Measurements from ENCODE around the gene ENO2. TPM values are rescaled to one million over a fixed set of nuclear protein-coding genes. Genes with fewer than 3 reads are reported as not detected.
A peak's percentile ranks its signal among the peaks of the same experiment; 100 is the strongest.
"Not testable (repeated sequence)": the region's sequence is repeated elsewhere in the genome, so short reads cannot be mapped to it uniquely, and the experiment has no call there.

The ENO2 gene
- total RNA-seq, 5 donors from 2014 or later (not counting 1 experiment from before 2014, with no cell fraction given): 87.2 to 176 (median 148) TPM

DNA sequence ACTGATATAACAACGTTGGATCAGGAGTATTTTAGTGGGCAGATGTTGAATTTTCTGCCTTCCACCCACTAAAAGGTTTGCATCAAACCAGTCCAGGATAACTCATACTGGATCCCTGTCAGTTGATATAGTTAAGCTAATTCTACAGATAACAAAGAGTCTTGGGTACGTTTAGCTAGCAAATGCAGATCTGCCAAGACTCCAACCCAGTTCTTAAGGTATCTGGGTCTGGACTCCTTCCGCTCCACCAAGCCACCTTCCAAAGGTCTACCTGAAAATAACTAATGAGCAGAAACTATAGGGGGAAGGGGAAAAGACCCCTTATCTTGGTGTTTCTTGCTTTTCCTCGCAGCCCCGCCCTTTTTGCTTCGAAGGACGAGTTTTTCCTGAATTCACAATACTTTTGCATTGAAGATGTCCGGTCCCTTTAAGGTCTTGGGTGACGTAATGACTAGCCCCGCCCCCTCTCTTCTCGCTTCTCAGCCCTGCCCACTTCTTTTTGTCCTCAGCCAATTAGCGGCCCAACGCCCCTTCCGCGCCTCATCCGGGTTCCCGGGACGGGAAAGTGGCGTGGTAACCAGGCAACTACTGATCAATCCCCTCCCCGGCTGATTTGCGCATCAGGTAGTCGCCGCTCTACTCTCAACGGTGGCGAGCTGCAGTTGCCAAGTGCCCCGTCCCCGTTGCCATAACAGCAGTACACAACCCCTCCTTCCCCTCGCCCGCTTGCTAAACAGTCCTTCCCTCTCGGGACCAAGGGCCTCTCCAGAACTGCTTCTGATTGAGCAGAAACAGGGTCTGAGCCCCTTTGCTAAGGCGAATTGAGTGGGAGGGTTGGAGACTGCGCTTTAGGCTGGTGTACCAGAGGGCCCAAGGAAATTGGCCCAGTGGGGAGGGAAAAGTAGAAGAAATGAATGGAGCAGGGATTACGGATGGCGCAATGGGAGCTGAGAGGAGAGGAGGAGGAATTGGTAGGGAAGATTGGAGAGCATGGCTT is 9.8 kb upstream of the ENO2 start, which contains the start of gene LRRC23:
TSS of gene LRRC23 (plus strand) at position 543 of the 997 bp plus-strand sequence. CDS start 812 bp downstream, outside the sequence.
- peak; percentile 97 to 98 (median 98) for ATAC-seq (replicated peaks in 1 of 4)

DNA sequence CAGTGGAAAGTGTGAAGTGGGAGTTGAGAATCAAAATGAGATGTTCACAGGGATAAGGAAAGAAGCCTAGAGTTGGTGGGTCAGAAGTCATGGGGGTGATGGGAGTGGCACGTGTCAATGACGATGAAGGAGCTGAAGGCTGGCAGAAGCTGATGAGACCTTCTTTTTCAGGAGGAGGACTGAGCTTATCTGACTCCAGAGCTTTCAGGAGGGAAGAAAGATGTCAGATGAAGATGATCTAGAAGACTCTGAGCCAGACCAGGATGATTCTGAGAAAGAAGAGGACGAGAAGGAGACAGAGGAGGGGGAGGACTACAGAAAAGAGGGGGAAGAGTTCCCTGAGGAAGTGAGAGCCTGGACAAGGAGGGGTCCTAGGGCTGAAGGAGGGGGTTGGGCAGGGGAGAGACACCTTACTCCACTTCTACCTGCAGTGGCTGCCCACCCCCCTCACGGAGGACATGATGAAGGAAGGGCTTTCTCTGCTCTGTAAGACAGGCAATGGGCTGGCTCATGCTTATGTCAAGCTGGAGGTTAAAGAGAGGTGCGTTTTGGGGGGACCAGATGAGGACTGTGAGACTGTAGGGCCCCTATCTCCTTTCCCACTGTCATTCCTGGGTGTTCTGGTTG is 8.9 kb upstream of the ENO2 start:
- Histone ChIP-seq H3K9me3 (no peaks in the 10 kb centered on the region), H3K27ac (ENCODE audit: low read length) (peak overlapping the region; percentile 93), H3K4me1 (ENCODE audit: control insufficient read depth in 1 of 2, extremely low read depth in 1 of 2, insufficient read depth in 2 of 2, low read length in 2 of 2) (peaks cover 8 to 15% of the 10 kb centered on the region in 2 experiments), H3K27me3 (replicated peaks in 1 of 2; ENCODE audit: control insufficient read depth in 2 of 2, extremely low read depth in 1 of 2, insufficient read depth in 2 of 2, low read length in 1 of 2) (no peaks in the 10 kb centered on the region), H3K36me3 (ENCODE audit: control insufficient read depth in 2 of 2, extremely low read depth in 1 of 2, insufficient read depth in 1 of 2, low read length in 1 of 2) (no peaks in the 10 kb centered on the region), H3K4me3 (ENCODE audit: control insufficient read depth in 1 of 2, extremely low read depth in 1 of 2, low read length in 1 of 2) (peak overlapping the region; percentile 68 to 83)
- DNase-seq (no peak), ATAC-seq (replicated peaks in 1 of 4) (no peak)
- no peaks in the 10 kb centered on the region for H3K27me3 Mint-ChIP-seq
- CTCF ChIA-PET: interaction anchor here (0.6 to 1.9 kb wide), 8 partner anchors 11 to 241 kb away, joined by 3 to 11 read pairs (median 4); partner anchors contain the start of gene SPSB2 (in 1 of the 2)
- no peaks in the 10 kb centered on the region for H3K36me3 Mint-ChIP-seq
- H3K4me3 Mint-ChIP-seq: no peak overlapping the region
- H3K4me1 Mint-ChIP-seq: peaks cover 0 to 2% (median 0%) of the 10 kb centered on the region in 3 donors
- POLR2A ChIA-PET: interaction anchor here (0.6 to 1.7 kb wide), 7 partner anchors 8 to 53 kb away, joined by 3 to 12 read pairs (median 4); partner anchors contain the start of genes C12orf57 (in 1 of the 2), RNU7-1 (in 1 of the 2), SPSB2 (in 1 of the 2) and USP5 (in 1 of the 2)
- WGBS (ENCODE audit: insufficient coverage): 100% methylated on average over 2 of the region's 5 CpGs
- H3K27ac Mint-ChIP-seq: no peak overlapping the region
- no peaks in the 10 kb centered on the region for H3K9me3 Mint-ChIP-seq

More for the DNA sequence above, 9.8 kb upstream of the ENO2 start, which contains the start of gene LRRC23:
- Histone ChIP-seq H3K27me3 (replicated peaks in 1 of 2; ENCODE audit: control insufficient read depth in 2 of 2, extremely low read depth in 1 of 2, insufficient read depth in 2 of 2, low read length in 1 of 2) (no peaks in the 10 kb centered on the region), H3K9me3 (no peaks in the 10 kb centered on the region), H3K4me1 (ENCODE audit: control insufficient read depth in 1 of 2, extremely low read depth in 1 of 2, insufficient read depth in 2 of 2, low read length in 2 of 2) (peaks cover 8 to 15% of the 10 kb centered on the region in 2 experiments), H3K27ac (ENCODE audit: low read length) (peak within 1 kb of the TSS; percentile 93), H3K36me3 (ENCODE audit: control insufficient read depth in 2 of 2, extremely low read depth in 1 of 2, insufficient read depth in 1 of 2, low read length in 1 of 2) (no peaks in the 10 kb centered on the region), H3K4me3 (ENCODE audit: control insufficient read depth in 1 of 2, extremely low read depth in 1 of 2, low read length in 1 of 2) (peak within 1 kb of the TSS; percentile 68 to 83)
- no peaks in the 10 kb centered on the region for H3K27me3 Mint-ChIP-seq
- no peak within 1 kb of the TSS for H3K27ac Mint-ChIP-seq
- H3K36me3 Mint-ChIP-seq: no peaks in the 10 kb centered on the region
- peaks cover 4 to 5% (median 4%) of the 10 kb centered on the region in 3 donors for H3K4me1 Mint-ChIP-seq
- POLR2A ChIA-PET: interaction anchor here (0.5 to 1.5 kb wide), 7 partner anchors 9 to 52 kb away, joined by 3 to 12 read pairs (median 4); partner anchors contain the start of genes C12orf57 (in 1 of the 2), RNU7-1 (in 1 of the 2) and USP5 (in 1 of the 2)
- H3K9me3 Mint-ChIP-seq: no peaks in the 10 kb centered on the region
- no peak within 1 kb of the TSS for H3K4me3 Mint-ChIP-seq
- peak; percentile 87 to 99 (median 96) for DNase-seq
- CTCF ChIA-PET: interaction anchor here (0.5 to 1.9 kb wide), 9 partner anchors 13 to 240 kb away, joined by 3 to 11 read pairs (median 4); partner anchors contain the start of gene SPSB2 (in 1 of the 2)
- WGBS (ENCODE audit: insufficient coverage): 5% methylated on average over 27 of the region's 34 CpGs

DNA sequence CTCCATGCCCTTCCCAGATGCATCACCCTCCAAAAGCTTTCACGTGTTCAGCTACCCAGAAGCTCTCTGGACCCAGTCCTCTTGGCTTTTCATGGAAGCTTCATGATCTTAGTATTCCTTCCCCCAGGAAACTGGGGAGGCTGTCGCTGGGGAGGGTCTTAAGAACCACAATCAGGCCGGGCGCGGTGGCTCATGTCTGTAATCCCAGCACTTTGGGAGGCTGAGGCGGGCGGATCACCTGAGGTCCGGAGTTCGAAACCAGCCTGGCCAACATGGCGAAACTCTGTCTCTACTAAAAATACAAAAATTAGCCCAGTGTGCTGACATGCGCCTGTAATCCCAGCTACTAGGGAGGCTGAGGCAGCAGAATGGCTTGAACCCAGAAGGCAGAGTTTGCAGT is 6.2 kb upstream of the ENO2 start:
- H3K36me3 Mint-ChIP-seq; H3K27me3 Mint-ChIP-seq; H3K4me3 Mint-ChIP-seq; H3K9me3 ChIP-seq; H3K27ac ChIP-seq (ENCODE audit: low read length); H3K27me3 ChIP-seq (replicated peaks in 1 of 2; ENCODE audit: control insufficient read depth in 2 of 2, extremely low read depth in 1 of 2, insufficient read depth in 2 of 2, low read length in 1 of 2); H3K27ac Mint-ChIP-seq; DNase-seq; H3K4me3 ChIP-seq (ENCODE audit: control insufficient read depth in 1 of 2, extremely low read depth in 1 of 2, low read length in 1 of 2); ATAC-seq (replicated peaks in 1 of 4); H3K4me1 Mint-ChIP-seq; CTCF ChIA-PET; H3K9me3 Mint-ChIP-seq; H3K36me3 ChIP-seq (ENCODE audit: control insufficient read depth in 2 of 2, extremely low read depth in 1 of 2, insufficient read depth in 1 of 2, low read length in 1 of 2): not testable (repeated sequence)
- peaks cover 8 to 20% of the 10 kb centered on the region in 2 experiments for H3K4me1 ChIP-seq (ENCODE audit: control insufficient read depth in 1 of 2, extremely low read depth in 1 of 2, insufficient read depth in 2 of 2, low read length in 2 of 2)
- POLR2A ChIA-PET: interaction anchor here (0.6 to 1.5 kb wide), 2 partner anchors 30 to 222 kb away, joined by 3 to 8 read pairs; no protein-coding TSS in a partner anchor
- 89% methylated on average over 4 of the region's 11 CpGs for WGBS (ENCODE audit: insufficient coverage)

DNA sequence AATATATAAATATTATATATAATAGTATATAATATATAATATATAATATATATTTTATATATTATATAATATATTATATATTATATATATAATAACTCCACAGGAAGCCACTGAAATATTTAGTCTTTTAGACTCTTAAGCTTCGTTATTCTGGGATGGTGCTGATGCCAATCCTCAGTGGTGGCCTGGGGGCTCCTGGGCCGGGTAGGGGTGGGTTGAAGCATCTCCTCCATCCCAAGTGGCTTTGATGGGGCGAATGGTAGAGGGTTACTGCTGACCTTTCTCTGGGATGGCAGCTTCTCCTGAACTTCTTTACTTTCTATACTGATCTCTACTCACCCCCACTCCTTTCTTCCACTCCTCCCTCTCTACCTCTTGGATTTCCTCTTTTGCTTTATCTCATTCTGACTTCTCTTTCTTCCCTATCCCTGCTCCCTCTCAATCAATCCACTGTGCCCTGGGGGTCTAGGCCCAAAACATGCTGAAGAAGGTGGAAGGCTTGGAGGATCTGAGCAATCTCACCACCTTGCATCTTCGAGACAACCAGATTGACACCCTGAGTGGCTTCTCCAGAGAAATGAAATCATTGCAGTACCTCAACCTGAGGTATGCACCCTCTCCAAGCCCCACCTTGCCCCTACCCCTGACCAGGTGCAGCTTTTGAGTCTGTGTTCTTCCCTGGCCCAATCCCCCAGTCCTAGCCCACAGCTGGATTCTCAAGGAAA is 4.8 kb upstream of the ENO2 start:
- Mint-ChIP-seq H3K4me3 (no peak overlapping the region), H3K9me3 (no peaks in the 10 kb centered on the region), H3K27me3 (no peaks in the 10 kb centered on the region), H3K36me3 (no peaks in the 10 kb centered on the region), H3K27ac (no peak overlapping the region), H3K4me1 (peaks cover 13 to 16% (median 16%) of the 10 kb centered on the region in 3 donors)
- Histone ChIP-seq H3K36me3 (ENCODE audit: control insufficient read depth in 2 of 2, extremely low read depth in 1 of 2, insufficient read depth in 1 of 2, low read length in 1 of 2) (no peaks in the 10 kb centered on the region), H3K27ac (ENCODE audit: low read length) (no peak overlapping the region), H3K9me3 (no peaks in the 10 kb centered on the region), H3K4me3 (ENCODE audit: control insufficient read depth in 1 of 2, extremely low read depth in 1 of 2, low read length in 1 of 2) (no peak overlapping the region), H3K4me1 (ENCODE audit: control insufficient read depth in 1 of 2, extremely low read depth in 1 of 2, insufficient read depth in 2 of 2, low read length in 2 of 2) (peaks cover 2 to 23% of the 10 kb centered on the region in 2 experiments), H3K27me3 (replicated peaks in 1 of 2; ENCODE audit: control insufficient read depth in 2 of 2, extremely low read depth in 1 of 2, insufficient read depth in 2 of 2, low read length in 1 of 2) (no peaks in the 10 kb centered on the region)
- WGBS (ENCODE audit: insufficient coverage): 80% methylated on average over 1 of the region's 4 CpGs
- no peak for ATAC-seq (replicated peaks in 1 of 4)
- DNase-seq: no peak
- CTCF ChIA-PET: no interaction called here
- POLR2A ChIA-PET: interaction anchor here (0.5 to 0.7 kb wide), 2 partner anchors 17 to 1135 kb away, joined by 3 to 5 read pairs; no protein-coding TSS in a partner anchor

DNA sequence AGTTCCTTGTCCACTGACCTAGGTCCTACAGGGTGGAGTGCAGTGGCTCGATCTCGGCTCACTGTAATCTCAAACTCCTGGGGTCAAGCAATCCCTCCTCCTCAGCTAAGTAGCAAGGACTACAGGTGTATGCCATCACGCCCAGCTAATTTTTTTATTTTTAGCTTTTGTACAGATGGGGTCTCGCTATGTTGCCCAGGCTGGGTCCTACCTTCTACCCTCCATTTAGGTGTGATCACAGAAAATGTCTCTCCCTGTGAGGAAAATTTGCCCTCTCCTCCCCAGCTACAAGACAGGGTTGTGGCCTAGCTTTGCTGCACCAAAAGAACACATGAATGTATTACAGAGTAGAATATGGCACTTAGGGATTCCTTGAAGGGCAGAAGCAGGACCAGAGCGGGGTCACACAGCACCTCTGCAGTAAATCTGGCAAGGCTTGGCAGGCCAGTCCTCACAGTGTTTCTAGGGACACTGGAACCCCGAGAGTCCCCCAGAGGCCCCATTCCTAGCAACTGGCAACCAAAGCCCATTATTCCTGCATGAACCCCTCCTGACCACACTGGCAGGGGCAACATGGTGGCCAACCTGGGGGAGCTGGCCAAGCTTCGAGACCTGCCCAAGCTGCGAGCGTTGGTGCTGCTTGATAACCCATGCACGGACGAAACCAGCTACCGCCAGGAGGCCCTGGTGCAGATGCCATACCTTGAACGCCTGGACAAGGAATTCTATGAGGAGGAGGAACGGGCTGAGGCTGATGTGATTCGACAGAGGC is 2.0 kb upstream of the ENO2 start:
- ChIA-PET CTCF (no interaction called here), POLR2A (interaction anchor here (0.6 to 0.9 kb wide), 3 partner anchors 8 to 1017 kb away, joined by 4 read pairs; partner anchors contain the start of gene LRRC23 (in 1 of the 2))
- H3K36me3 ChIP-seq (ENCODE audit: control insufficient read depth in 2 of 2, extremely low read depth in 1 of 2, insufficient read depth in 1 of 2, low read length in 1 of 2): peaks cover 0 to 10% of the 10 kb centered on the region in 2 donors
- Mint-ChIP-seq H3K9me3 (no peaks in the 10 kb centered on the region), H3K27me3 (no peaks in the 10 kb centered on the region), H3K4me3 (peak overlapping the region in 1 of 3 donors; percentile 98), H3K4me1 (peaks cover 30 to 40% (median 30%) of the 10 kb centered on the region in 3 donors), H3K27ac (peak overlapping the region; percentile 88 to 90), H3K36me3 (peaks cover 7% of the 10 kb centered on the region)
- H3K27me3 ChIP-seq (replicated peaks in 1 of 2; ENCODE audit: control insufficient read depth in 2 of 2, extremely low read depth in 1 of 2, insufficient read depth in 2 of 2, low read length in 1 of 2): no peaks in the 10 kb centered on the region
- no peak overlapping the region for H3K4me3 ChIP-seq (ENCODE audit: control insufficient read depth in 1 of 2, extremely low read depth in 1 of 2, low read length in 1 of 2)
- no peaks in the 10 kb centered on the region for H3K9me3 ChIP-seq
- 94% methylated on average over 13 of the region's 15 CpGs for WGBS (ENCODE audit: insufficient coverage)
- no peak overlapping the region for H3K27ac ChIP-seq (ENCODE audit: low read length)
- DNase-seq (no peak), ATAC-seq (replicated peaks in 1 of 4) (no peak)
- peaks cover 4 to 28% of the 10 kb centered on the region in 2 experiments for H3K4me1 ChIP-seq (ENCODE audit: control insufficient read depth in 1 of 2, extremely low read depth in 1 of 2, insufficient read depth in 2 of 2, low read length in 2 of 2)

All from T-cell (primary cell).